ENCODE data around the gene NUDT16L1.

DNA sequence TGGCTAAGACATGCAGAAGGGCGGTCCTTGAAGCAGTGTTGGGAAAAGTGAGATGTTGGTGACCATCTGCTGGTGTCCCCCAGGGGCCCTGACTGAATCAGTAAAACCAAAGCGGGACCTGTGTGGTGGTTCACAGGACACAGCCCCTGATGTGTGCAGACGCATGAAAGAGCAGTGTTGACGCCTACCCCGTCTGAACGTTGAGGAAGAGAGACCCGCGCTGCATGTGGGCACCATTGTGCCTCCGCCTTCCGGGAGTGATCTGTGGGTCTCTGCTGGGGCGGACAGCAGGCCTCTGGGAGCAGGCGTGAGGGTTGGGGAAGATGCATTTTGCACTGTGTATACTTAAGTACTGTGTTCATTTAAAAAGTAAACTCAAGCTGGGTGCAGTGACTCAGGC is 37.1 kb upstream of the NUDT16L1 start:
- TF ChIP-seq, protein P1, sequence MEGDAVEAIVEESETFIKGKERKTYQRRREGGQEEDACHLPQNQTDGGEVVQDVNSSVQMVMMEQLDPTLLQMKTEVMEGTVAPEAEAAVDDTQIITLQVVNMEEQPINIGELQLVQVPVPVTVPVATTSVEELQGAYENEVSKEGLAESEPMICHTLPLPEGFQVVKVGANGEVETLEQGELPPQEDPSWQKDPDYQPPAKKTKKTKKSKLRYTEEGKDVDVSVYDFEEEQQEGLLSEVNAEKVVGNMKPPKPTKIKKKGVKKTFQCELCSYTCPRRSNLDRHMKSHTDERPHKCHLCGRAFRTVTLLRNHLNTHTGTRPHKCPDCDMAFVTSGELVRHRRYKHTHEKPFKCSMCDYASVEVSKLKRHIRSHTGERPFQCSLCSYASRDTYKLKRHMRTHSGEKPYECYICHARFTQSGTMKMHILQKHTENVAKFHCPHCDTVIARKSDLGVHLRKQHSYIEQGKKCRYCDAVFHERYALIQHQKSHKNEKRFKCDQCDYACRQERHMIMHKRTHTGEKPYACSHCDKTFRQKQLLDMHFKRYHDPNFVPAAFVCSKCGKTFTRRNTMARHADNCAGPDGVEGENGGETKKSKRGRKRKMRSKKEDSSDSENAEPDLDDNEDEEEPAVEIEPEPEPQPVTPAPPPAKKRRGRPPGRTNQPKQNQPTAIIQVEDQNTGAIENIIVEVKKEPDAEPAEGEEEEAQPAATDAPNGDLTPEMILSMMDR (IDR thresholded peaks at IDR 0.05; ENCODE audit: low read length), result no peak
- TF ChIP-seq EZH2 (IDR thresholded peaks at IDR 0.05; ENCODE audit: borderline replicate concordance, low read length), result no peak
